Mucosa of rectum (tissue), 2 donors: ENCODE measurements around the gene VPS13A.
"Not testable (repeated sequence)": the region's sequence is repeated elsewhere in the genome, so short reads cannot be mapped to it uniquely, and the experiment has no call there.

Experiments used
- H3K27ac ChIP-seq, 2 donors: one replicate each; pipeline ENCODE4 v1.7.0; 2013; ENCODE audit warnings: inconsistent platforms in 2 of 2, low read depth in 2 of 2, low read length in 2 of 2
- H3K27me3 ChIP-seq, 2 donors: one replicate each; pipeline ENCODE4 v1.7.0; 2013; ENCODE audit warnings: low read length in 2 of 2; ENCODE audit not compliant: control insufficient read depth in 2 of 2, insufficient read depth in 2 of 2
- H3K36me3 ChIP-seq, 2 donors: one replicate each; pipeline ENCODE4 v1.7.0; 2013; ENCODE audit warnings: low read length in 2 of 2; ENCODE audit not compliant: control insufficient read depth in 2 of 2, insufficient read depth in 2 of 2
- H3K4me1 ChIP-seq, 2 donors: one replicate each; pipeline ENCODE4 v1.7.0; 2013; ENCODE audit warnings: low read length in 2 of 2, mild to moderate bottlenecking in 1 of 2; ENCODE audit not compliant: control insufficient read depth in 2 of 2, insufficient read depth in 2 of 2
- H3K4me3 ChIP-seq, 2 donors: one replicate each; pipeline ENCODE4 v1.7.0; 2013; ENCODE audit warnings: low read length in 2 of 2
- H3K9ac ChIP-seq, 2 donors: one replicate each; pipeline ENCODE4 v1.7.0; 2013; ENCODE audit warnings: low read length in 2 of 2, low read depth in 1 of 2, mild to moderate bottlenecking in 1 of 2
- H3K9me3 ChIP-seq, 2 donors: one replicate each; pipeline ENCODE4 v1.7.0; 2013; ENCODE audit warnings: low read length in 2 of 2; ENCODE audit not compliant: control insufficient read depth in 2 of 2
- donor health status: healthy.
- donor health status: Normal muscosa, but diverticular disease.

VPS13A gene

DNA sequence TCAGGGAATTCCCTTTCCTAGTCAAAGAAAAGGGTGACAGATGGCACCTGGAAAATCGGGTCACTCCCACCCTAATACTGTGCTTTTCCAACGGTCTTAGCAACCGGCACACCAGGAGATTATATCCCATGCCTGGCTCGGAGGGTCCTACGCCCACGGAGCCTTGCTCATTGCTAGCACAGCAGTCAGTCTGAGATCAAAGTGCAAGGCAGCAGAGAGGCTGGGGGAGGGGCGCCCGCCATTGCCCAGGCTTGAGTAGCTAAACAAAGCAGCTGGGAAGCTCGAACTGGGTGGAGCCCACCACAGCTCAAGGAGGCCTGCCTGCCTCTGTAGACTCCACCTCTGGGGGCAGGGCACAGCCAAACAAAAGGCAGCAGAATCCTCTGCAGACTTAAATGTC, 231.2 kb downstream of the VPS13A start:
- H3K36me3 ChIP-seq = peaks cover 7 to 14% of the 10 kb centered on the region in 2 donors
- not testable (repeated sequence) for H3K9me3 ChIP-seq

DNA sequence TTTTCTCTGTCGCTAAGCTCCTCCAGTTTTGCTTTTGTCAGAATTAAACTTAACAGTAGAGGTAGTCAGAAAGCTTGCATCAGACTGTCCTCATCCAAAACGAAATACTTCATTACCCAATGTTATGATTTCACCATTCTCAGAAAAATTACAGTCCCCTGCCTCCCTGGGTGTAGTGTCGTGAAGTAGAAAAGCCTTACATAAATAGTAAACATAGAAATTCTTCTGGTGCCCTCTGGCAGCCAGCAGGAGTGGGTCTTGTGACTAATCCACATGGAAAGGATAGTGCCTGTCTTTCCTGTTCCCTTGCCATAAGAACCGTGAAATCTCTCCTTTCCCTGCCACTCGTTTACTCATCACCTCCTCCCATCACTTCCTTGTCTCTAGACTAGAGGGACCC, 240.2 kb downstream of the VPS13A start:
- H3K36me3 ChIP-seq = peaks cover under 1 to 7% of the 10 kb centered on the region in 2 donors
- no peaks in the 10 kb centered on the region for H3K4me1 ChIP-seq
- H3K27me3 ChIP-seq = no peaks in the 10 kb centered on the region
- no peaks in the 10 kb centered on the region for H3K9me3 ChIP-seq
- no peak overlapping the region for H3K4me3 ChIP-seq
- no peak overlapping the region for H3K9ac ChIP-seq
- H3K27ac ChIP-seq = no peak overlapping the region

More for the DNA sequence above, 231.2 kb downstream of the VPS13A start:
- not testable (repeated sequence) for H3K27ac ChIP-seq, H3K4me3 ChIP-seq, H3K4me1 ChIP-seq, H3K9ac ChIP-seq, H3K27me3 ChIP-seq

DNA sequence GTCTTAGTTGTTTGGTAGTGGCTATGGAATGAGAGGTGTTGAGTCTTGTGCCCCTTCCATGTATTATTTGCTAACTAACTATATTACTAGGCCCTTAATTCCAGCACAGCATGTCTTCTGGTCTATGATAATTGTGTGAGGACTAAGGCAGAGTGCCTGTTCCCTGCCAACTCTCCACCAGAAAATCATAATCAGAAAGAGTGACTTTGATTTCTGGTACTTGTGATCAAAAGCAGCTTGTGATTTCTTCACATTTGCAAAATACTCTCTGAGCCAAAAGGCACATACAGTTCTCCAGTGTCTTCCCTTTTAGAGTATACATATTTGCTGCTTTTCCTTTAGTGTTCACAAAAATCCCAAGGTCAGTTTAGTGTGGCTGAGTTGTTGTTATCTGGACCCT, 240.9 kb downstream of the VPS13A start:
- no peak overlapping the region for H3K4me3 ChIP-seq
- H3K36me3 ChIP-seq = peaks cover 2 to 7% of the 10 kb centered on the region in 2 donors
- H3K27ac ChIP-seq = no peak overlapping the region
- H3K9me3 ChIP-seq = no peaks in the 10 kb centered on the region
- no peak overlapping the region for H3K9ac ChIP-seq
- H3K27me3 ChIP-seq = no peaks in the 10 kb centered on the region
- H3K4me1 ChIP-seq = no peaks in the 10 kb centered on the region

DNA sequence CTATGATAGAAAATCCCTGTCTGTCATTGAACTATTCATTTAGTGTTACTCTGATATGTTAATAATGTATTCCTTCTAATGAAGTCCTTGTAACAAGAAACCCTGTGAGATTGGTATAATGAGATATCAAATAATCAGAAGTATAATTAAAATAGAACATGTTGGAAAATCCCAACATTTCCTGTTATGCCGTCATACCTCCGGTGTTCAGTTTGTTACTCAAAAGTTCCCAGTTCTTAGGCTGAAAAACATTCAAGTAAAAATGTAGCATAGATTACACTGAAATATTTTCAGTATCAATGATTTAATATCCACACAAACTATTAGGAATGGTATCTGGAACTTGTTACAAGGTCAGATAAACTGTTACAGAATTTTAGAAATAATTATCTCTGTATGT, 243.3 kb downstream of the VPS13A start:
- H3K9me3 ChIP-seq = no peaks in the 10 kb centered on the region
- no peaks in the 10 kb centered on the region for H3K4me1 ChIP-seq
- peaks cover 2 to 8% of the 10 kb centered on the region in 2 donors for H3K36me3 ChIP-seq
- H3K27me3 ChIP-seq = no peaks in the 10 kb centered on the region
- no peak overlapping the region for H3K27ac ChIP-seq
- no peak overlapping the region for H3K9ac ChIP-seq
- no peak overlapping the region for H3K4me3 ChIP-seq

DNA sequence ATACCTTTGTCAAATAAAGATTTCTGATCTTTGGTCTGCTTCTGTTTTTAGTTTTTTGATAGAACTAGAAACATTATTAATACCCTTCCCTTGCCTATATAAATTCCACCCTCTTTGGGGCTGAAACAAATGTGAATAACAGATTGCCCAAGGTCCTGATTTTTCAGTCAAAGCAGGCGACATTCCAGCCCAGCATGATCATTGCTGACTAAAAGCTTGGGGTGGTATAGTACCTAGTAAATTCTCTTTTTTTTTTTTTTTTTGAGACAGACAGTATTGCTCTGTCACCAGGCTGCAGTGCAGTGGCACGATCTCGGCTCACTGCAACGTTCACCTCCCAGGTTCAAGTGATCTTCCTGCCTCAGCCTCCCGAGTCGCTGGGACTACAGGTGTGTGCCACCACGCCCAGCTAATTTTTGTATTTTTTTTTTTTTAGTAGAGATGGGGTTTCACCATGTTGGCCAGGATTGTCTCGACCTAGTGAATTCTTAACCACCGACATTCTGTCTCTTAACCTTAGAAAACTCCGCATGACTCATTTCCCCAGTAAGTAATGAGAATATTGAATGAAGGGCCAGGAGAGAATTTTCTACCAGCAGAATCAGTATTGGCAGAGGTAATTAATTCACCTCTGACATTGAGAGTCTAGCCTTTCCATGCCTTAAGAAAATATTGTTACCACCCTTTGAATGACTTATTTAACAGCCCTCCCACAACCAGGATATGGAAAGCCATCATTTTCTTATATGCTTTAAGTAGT, 244.4 kb downstream of the VPS13A start:
- H3K27ac ChIP-seq = no peak overlapping the region
- no peaks in the 10 kb centered on the region for H3K4me1 ChIP-seq
- H3K27me3 ChIP-seq = no peaks in the 10 kb centered on the region
- H3K36me3 ChIP-seq = peaks cover 2 to 8% of the 10 kb centered on the region in 2 donors
- no peaks in the 10 kb centered on the region for H3K9me3 ChIP-seq
- no peak overlapping the region for H3K9ac ChIP-seq
- no peak overlapping the region for H3K4me3 ChIP-seq

DNA sequence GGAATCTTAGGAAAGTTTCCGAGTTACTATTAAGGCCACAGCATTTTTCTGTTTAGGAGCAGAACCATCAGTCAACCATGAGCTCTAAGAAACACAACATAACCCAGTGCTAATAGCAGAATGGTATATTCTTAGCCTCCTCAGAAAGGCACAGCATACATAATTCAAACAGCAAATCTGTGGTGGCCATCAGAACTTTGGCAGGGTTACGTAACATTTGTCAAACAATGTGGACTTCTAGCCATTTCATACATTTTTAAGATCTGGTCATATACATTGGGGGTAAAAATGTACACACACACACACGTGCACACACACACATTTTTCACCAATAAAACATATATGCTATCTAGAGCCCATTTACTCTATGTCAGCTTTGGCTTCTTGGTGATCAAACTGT, 245.6 kb downstream of the VPS13A start:
- Histone ChIP-seq H3K27me3 (no peaks in the 10 kb centered on the region), H3K27ac (no peak overlapping the region), H3K36me3 (peaks cover 2 to 8% of the 10 kb centered on the region in 2 donors), H3K4me1 (no peaks in the 10 kb centered on the region), H3K4me3 (no peak overlapping the region), H3K9ac (no peak overlapping the region), H3K9me3 (no peaks in the 10 kb centered on the region)

DNA sequence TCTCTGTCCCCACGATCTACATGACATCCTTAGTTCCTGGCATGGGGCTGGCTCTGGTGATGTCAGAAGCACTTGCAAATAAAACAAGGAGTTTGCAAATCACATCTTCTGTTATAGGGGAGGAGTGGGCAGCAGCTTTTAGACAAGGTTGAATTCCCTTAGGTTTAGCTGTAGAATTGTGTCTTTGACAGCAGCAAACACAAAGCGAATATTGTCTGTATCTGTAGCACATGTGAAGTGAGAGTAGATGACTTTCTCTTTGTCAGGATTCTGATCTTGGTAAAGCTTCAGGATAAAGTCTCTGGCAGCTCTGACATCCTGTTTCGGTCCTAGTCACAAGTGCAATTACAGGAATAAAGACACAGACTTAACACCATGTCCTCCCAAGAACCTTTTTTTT, 246.5 kb downstream of the VPS13A start:
- no peak overlapping the region for H3K9ac ChIP-seq
- H3K36me3 ChIP-seq = peaks cover 2 to 8% of the 10 kb centered on the region in 2 donors
- no peaks in the 10 kb centered on the region for H3K4me1 ChIP-seq
- H3K4me3 ChIP-seq = no peak overlapping the region
- no peaks in the 10 kb centered on the region for H3K9me3 ChIP-seq
- no peaks in the 10 kb centered on the region for H3K27me3 ChIP-seq
- no peak overlapping the region for H3K27ac ChIP-seq

DNA sequence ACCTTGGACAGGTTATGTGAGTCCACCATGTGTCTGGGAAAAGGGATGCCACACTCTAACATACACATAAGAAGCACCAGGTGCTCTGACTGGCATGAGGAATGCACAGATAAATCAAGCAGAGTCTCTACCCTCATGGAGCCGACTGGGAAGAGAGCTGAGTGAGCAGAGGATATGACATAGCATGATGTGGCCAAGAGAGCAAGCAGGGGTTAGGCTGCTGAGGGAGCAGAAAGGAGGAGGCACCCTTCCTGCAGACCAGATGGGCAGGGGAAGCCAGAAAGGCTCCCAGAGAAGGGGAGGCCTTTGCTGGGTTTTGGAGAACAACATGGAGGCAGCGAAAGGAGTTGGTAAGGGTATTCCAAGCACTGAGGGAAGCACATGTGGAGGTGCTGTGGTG, 247.7 kb downstream of the VPS13A start:
- Histone ChIP-seq H3K36me3 (peaks cover 2 to 5% of the 10 kb centered on the region in 2 donors), H3K4me3 (no peak overlapping the region), H3K9me3 (no peaks in the 10 kb centered on the region), H3K9ac (no peak overlapping the region), H3K27ac (no peak overlapping the region), H3K4me1 (no peaks in the 10 kb centered on the region), H3K27me3 (no peaks in the 10 kb centered on the region)

DNA sequence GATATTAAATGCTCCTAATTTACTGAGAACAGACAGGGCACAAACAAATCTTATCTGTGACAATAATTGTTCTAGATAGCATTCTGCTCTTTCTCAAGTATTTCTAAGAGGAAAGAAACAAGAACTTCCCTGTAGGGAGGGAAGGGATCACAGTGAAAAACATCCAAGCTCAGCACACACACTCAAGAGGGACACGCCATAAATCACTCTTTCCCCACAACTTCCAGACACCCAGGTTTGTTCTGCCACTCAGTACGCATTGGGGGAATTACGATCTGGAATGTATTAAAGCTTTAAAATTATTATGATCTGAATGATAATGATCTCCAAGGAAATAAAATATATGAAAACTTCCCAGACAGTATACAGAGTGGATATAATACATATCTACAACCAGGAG, 249.4 kb downstream of the VPS13A start:
- no peaks in the 10 kb centered on the region for H3K4me1 ChIP-seq
- no peak overlapping the region for H3K4me3 ChIP-seq
- no peaks in the 10 kb centered on the region for H3K9me3 ChIP-seq
- no peak overlapping the region for H3K9ac ChIP-seq
- no peak overlapping the region for H3K27ac ChIP-seq
- peaks cover 2 to 5% of the 10 kb centered on the region in 2 donors for H3K36me3 ChIP-seq
- no peaks in the 10 kb centered on the region for H3K27me3 ChIP-seq

DNA sequence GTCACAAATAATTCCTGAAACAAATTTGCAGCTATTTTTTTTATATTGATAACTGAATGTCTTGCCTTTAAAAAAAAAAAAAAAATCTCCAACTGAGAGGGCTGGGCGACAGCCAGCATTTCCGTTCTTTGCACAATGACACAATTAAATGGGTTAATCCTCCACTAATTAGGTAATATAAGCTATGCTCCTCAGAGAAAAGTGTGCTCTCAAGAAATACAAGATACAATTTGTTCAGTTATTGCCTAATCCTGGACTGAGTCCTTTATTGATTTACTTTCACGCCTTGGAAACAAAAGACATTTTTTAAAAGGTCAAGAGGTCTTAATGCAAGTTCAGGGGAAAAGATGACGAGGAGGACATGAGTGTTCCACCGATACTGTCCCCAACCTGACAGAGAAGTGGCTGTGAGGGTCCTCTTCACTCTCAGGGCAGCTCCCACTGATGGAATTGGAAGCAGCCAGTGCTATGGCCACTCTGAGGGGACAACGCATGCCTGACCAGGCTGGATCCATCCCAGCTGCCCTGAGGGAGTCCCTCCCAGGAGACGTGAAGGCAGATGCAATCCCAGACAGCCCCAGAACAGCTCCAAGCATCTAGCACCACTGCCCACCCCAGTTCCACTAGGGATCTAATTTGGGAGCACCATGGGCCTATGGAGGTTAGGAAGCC, 250.1 kb downstream of the VPS13A start:
- Histone ChIP-seq H3K4me1 (no peaks in the 10 kb centered on the region), H3K9ac (no peak overlapping the region), H3K36me3 (peaks cover 5 to 6% of the 10 kb centered on the region in 2 donors), H3K4me3 (no peak overlapping the region), H3K27me3 (no peaks in the 10 kb centered on the region), H3K27ac (no peak overlapping the region), H3K9me3 (no peaks in the 10 kb centered on the region)
